ENCODE results near the gene CAMK1D. TPM values are rescaled to one million over a fixed set of nuclear protein-coding genes. Genes with fewer than 3 reads are reported as not detected.

Gene CAMK1D
- total and polyA plus RNA-seq, 2 of the 8 experiments (the other 6 are each of a cell fraction or from before 2014, with no cell fraction given): 3.5 to 10.6 TPM

DNA sequence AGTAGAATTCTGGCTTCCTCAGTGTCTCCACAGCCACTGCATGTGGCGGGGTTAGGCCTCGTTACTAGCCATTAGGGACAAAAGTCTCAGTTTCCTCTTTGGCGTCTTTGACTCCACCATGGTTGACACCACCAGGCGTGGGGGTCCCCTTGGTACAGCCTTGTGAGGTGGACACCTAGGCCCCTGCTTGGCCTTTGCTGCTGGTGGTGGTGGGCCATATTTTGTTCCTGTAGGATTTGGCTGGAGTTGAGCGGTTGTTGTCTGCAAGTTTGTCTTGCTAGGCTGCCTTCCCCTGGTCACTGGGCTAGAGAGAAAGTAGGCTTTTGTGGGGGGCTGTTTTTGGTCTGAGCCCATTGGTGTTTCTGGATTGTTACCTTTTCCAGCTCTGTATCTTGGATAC is 272.7 kb downstream of the CAMK1D start:
- 97% methylated on average over 5 of the region's 5 CpGs; no CpG with 5 or more reads in 1 of the 2 experiments for WGBS, 2 experiments (ENCODE audit: extremely low coverage in 1 of 2, insufficient coverage in 1 of 2, insufficient read length in 1 of 2, insufficient replicate concordance in 2 of 2, low coverage in 1 of 2, low lambda C conversion rate in 2 of 2, missing lambda C conversion rate in 1 of 2)
- Histone ChIP-seq H2BK15ac (ENCODE audit: low read length) (no peak overlapping the region), H4K91ac (replicated peaks; ENCODE audit: insufficient read length, low read length) (no peak overlapping the region), H3K4ac (replicated peaks; ENCODE audit: insufficient read length, low read depth, low read length) (no peak overlapping the region), H3K18ac (ENCODE audit: extremely low read depth, low read length) (no peak overlapping the region), H2AFZ (ENCODE audit: low read length) (no peak overlapping the region), H3K56ac (replicated peaks; ENCODE audit: insufficient read length, low read depth, low read length) (no peak overlapping the region), H2BK5ac (ENCODE audit: low read depth, low read length) (no peak overlapping the region), H3K4me2 (ENCODE audit: insufficient read depth in 1 of 2, low read depth in 2 of 2, low read length in 2 of 2) (no peak overlapping the region), H4K8ac (ENCODE audit: extremely low read depth, insufficient read depth, low read length) (no peak overlapping the region), H3K4me3 (ENCODE audit: extremely low read depth in 1 of 4, insufficient read depth in 2 of 4, low read depth in 3 of 4, low read length in 4 of 4) (no peak overlapping the region), H3K9ac (replicated peaks in 1 of 4; ENCODE audit: extremely low read depth in 1 of 4, low read depth in 3 of 4, low read length in 3 of 4) (no peak overlapping the region), H3K36me3 (ENCODE audit: control insufficient read depth in 2 of 4, insufficient read depth in 4 of 4, low read length in 3 of 4) (no peaks in the 10 kb centered on the region), H3K23ac (ENCODE audit: insufficient read length) (no peak overlapping the region), H3K79me2 (ENCODE audit: control insufficient read depth in 1 of 2, insufficient read depth in 2 of 2, low read length in 2 of 2) (no peaks in the 10 kb centered on the region), H2BK20ac (ENCODE audit: low read length) (no peak overlapping the region), H3K27me3 (replicated peaks in 1 of 4; ENCODE audit: control insufficient read depth in 3 of 4, extremely low read depth in 1 of 4, insufficient read depth in 3 of 4, low read length in 3 of 4) (no peaks in the 10 kb centered on the region), H2BK120ac (replicated peaks; ENCODE audit: low read depth, low read length) (no peak overlapping the region), H2BK12ac (ENCODE audit: low read depth, low read length) (no peak overlapping the region), H3K4me1 (replicated peaks in 1 of 4; ENCODE audit: control insufficient read depth in 3 of 4, insufficient read depth in 4 of 4, low read length in 3 of 4) (peaks cover 0 to 3% (median 0%) of the 10 kb centered on the region in 4 experiments; a peak in 1 of 7 replicates), H4K20me1 (replicated peaks in 1 of 2; ENCODE audit: control insufficient read depth in 1 of 2, insufficient read depth in 2 of 2, low read length in 2 of 2) (no peaks in the 10 kb centered on the region), H3K27ac (ENCODE audit: low read depth, low read length) (no peak overlapping the region), H3K23me2 (ENCODE audit: low read depth, low read length) (no peaks in the 10 kb centered on the region), H2AK5ac (ENCODE audit: low read depth, low read length) (no peak overlapping the region), H3K79me1 (ENCODE audit: low read depth, low read length) (no peaks in the 10 kb centered on the region), H3K14ac (ENCODE audit: insufficient read length) (no peak overlapping the region), H3K9me3 (ENCODE audit: insufficient read depth in 2 of 2, low read depth in 1 of 2, low read length in 1 of 2) (no peaks in the 10 kb centered on the region), H4K5ac (ENCODE audit: insufficient read length, low read depth, low read length) (no peak overlapping the region)
- ChIA-PET POLR2A (ENCODE audit: partially characterized antibody) (no interaction called here), CTCF (ENCODE audit: partially characterized antibody) (no interaction called here)
- DNase-seq (ENCODE audit: low read depth in 1 of 2, low spot score in 2 of 2): no peak
- no peak for FAIRE-seq
- TF ChIP-seq ASH2L (IDR thresholded peaks at IDR 0.05; ENCODE audit: low read length): no peak
- TF ChIP-seq CBX5 (IDR thresholded peaks at IDR 0.05; ENCODE audit: low read depth, low read length): no peak
- TF ChIP-seq CTBP2 (IDR thresholded peaks at IDR 0.05; ENCODE audit: borderline replicate concordance, insufficient read depth, insufficient read length, low read length): no peak
- no peak for TF ChIP-seq TEAD4 (IDR thresholded peaks at IDR 0.05; ENCODE audit: low read depth, low read length)
- no peak for TF ChIP-seq BCL11A (IDR thresholded peaks at IDR 0.05; ENCODE audit: low read depth in 2 of 2, low read length in 2 of 2)
- no peak for TF ChIP-seq SP1 (IDR thresholded peaks at IDR 0.05; ENCODE audit: low read depth, low read length)
- TF ChIP-seq FOSL1 (IDR thresholded peaks at IDR 0.05; ENCODE audit: insufficient read depth, low read depth, low read length): no peak
- no peak for TF ChIP-seq JUN (IDR thresholded peaks at IDR 0.05; ENCODE audit: low read depth, low read length)
- TF ChIP-seq CREB1 (IDR thresholded peaks at IDR 0.05): no peak
- TF ChIP-seq GTF2F1 (IDR thresholded peaks at IDR 0.05; ENCODE audit: borderline replicate concordance, low read depth, low read length): no peak
- no peak for TF ChIP-seq KDM5A (IDR thresholded peaks at IDR 0.05; ENCODE audit: low read length)
- no peak for TF ChIP-seq TCF12 (IDR thresholded peaks at IDR 0.05; ENCODE audit: low read depth, low read length)
- TF ChIP-seq, protein P1, sequence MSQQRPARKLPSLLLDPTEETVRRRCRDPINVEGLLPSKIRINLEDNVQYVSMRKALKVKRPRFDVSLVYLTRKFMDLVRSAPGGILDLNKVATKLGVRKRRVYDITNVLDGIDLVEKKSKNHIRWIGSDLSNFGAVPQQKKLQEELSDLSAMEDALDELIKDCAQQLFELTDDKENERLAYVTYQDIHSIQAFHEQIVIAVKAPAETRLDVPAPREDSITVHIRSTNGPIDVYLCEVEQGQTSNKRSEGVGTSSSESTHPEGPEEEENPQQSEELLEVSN (IDR thresholded peaks at IDR 0.05): no peak
- TF ChIP-seq POLR2A (IDR thresholded peaks at IDR 0.05; ENCODE audit: control extremely low read depth in 1 of 2, low read depth in 2 of 2, low read length in 2 of 2): no peak
- TF ChIP-seq CEBPB (IDR thresholded peaks at IDR 0.05; ENCODE audit: low read depth, low read length): no peak
- no peak for TF ChIP-seq CHD1 (IDR thresholded peaks at IDR 0.05; ENCODE audit: low read depth, low read length)
- TF ChIP-seq KDM4A (IDR thresholded peaks at IDR 0.05; ENCODE audit: low read depth, low read length, severe bottlenecking): no peak

Data from H1 (cell line).